GM19438 (cell line): Measurements from ENCODE around the gene PYGO2.
"Not testable (repeated sequence)": the region's sequence is repeated elsewhere in the genome, so short reads cannot be mapped to it uniquely, and the experiment has no call there.

Experiments used
- ATAC-seq: cut with Tn5 transposase; IDR thresholded peaks from one replicate; pipeline ENCODE4 v1.9.1; 2021; ENCODE audit warnings: low read depth; ENCODE audit not compliant: unreplicated experiment

PYGO2 gene

DNA sequence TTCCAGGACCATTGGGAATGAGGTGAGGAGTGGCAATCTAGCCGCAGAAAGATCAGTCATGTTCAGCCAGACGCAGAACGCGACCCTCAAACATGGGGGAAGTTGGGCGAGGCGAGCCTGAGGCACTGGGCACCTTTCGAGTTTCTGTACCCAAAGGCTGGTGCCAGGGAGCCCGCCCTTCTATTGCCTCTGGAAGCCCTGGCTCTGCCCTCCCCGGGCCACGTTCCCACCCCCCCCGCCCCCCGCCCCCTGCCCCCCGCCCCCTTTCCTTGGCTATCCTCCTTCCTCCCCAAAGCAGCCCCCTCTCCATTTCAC lies 38.8 kb upstream of the PYGO2 start:
- no peak for ATAC-seq

DNA sequence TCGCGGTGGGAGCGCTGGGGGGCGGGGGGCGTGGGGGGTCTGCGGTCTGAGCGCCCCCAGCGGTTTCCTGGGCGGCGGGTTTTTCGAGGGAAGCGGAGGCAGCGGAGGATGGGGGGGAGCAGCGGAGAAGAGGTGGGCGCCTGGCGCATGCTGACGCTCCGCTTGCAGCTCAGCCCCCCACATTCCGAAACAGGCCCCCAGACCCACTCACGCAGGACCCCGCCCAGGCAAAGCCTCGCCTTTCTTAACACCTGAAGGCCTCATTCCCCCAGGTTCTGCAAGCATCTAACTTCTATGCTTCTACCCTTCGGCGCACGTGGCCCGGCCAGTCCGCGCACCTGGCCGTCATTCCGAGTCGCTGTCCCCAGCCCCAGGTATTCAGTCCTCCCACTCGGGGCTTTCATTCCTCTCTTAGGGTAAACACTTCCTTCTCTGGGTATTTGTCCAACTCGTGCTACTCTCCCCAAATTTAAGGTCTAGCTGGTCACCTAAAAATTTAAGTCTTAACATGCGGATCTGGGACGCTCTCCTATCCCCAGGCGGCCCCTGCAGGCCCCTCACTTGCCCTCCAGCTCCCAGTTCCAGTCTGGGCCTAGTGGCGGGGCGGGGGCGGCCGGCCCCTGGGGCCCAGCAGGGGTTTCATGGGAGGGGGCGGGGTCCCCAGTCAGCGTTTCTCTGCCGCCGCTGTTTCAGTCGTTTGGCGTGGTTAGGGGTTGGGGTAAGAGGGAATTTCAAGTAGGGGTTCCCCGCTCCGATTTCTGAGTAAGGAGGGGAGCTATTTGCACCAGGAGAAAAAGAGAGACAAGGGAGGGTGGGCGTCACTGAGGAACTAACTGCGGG lies 38.2 kb upstream of the PYGO2 start:
- ATAC-seq, result no peak

DNA sequence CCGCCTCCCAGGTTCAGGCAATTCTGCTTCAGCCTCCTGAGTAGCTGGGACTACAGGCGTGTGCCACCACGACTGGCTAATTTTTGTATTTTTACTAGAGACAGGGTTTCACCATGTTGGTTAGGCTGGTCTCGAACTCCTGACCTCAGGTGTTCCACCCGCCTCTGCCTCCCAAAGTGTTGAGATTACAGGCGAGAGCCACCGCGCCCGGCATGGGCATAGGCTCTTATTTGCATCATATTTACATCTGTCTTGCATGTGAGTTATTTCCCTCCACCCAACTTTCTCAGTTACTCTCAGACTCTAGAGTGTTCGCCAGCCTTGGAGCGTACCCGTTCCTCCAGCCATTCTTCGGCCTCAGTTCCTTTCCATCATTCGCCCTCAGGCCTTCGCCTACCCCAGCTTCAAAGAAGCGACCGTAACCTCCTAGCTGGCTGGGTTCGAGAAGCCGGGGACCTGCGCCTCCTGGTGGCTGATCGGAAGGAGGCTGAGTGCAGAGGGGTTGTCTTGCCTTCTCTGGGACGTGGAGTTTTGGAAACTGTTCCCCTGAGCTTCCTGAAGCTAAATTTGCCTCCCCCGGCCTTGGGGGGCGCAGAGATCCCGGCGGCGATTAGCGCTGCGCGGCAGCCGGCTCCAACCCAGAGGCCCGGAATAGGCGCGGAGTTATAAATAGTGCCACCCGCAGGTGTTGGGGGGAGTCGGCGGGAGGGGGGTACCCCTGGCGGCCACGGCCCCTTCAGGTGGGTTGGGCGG lies 37.4 kb upstream of the PYGO2 start:
- ATAC-seq, result no peak

DNA sequence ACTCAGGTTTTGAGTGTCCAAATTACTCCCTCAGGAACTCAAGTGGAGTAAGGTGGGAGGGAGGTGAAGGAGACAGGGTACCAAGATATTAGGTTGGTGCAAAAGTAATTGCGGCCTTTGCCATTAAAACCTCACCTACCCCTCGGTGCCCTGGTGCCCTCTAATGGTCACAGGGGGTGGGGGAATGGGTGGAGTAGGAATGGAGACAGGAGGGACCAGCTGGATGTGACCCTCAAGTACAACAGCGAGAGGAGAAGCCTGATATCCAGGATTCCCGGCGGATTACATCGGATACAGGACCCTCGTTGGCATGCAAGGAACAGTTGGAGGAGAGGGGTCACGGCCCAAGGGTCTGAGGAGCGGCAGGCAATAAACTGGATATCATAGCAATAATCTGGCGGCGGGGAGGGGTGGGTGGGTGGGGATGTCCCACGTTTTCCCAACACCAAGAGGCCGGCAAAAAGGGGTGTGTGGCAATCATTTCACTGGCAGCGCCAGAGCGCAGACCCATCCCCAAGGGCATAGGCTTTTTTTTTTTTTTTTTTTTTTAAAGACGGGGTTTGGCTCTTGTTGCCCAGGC lies 36.7 kb upstream of the PYGO2 start:
- ATAC-seq, result no peak

DNA sequence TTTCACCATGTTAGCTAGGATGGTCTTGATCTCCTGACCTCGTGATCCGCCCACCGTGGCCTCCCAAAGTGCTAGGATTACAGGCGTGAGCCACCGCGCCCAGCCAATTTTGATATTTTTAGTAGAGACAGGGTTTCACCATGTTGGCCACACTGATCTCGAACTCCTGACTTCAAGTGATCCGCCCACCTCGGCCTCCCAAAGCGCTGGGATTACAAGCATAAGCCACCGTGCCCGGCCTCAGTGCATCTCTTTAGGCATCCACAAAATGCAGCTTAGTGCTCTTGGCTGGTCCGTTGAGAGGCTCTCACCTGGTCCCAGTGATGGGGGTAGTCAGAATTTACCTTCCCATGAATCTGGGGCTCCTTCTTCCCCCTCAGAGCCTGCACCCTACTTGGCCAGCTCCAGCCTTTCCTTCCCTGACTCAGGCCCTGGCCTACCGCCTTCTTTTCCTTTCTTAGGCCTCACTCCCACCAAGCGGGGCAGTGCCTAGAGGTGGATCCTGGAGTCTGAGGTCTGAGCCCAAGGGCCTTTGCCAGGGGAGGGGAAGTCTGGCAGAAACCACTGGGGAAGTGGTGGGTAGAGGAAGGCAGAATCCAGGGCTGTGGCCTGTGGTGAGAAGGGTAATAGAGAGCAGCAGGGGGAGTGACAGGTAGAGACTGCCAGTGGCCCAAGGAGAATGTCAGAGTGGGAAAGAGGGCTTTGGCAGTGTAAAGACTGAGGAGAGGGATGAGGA lies 35.6 kb upstream of the PYGO2 start:
- no peak for ATAC-seq

DNA sequence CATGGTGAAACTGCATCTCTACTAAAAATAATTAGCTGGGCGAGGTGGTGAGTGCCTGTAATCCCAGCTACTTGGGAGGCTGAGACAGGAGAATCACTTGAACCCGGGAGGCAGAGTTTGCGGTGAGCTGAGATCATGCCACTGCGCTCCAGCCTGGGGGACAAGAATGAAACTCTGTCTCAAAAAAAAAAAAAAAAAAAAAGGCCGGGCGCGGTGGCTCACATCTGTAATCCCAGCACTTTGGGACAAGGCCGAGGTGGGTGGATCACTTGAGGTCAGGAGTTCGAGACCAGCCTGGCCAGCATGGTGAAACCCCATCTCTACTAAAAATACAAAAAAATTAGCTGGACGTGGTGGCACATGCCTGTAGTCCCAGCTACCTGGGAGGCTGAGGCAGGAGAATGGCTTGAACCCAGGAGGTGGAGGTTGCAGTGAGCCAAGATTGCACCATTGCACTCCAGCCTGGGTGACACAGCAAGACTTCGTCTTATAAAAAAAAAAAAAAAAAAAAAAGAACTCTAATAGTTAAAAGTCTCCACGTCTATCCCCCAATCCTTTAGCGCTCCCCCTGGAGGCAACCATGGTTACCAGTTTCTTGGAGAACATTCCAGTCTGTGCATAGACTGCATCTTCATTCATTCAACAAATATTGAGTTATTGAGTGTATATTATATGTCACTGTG lies 33.9 kb upstream of the PYGO2 start:
- not testable (repeated sequence) for ATAC-seq

DNA sequence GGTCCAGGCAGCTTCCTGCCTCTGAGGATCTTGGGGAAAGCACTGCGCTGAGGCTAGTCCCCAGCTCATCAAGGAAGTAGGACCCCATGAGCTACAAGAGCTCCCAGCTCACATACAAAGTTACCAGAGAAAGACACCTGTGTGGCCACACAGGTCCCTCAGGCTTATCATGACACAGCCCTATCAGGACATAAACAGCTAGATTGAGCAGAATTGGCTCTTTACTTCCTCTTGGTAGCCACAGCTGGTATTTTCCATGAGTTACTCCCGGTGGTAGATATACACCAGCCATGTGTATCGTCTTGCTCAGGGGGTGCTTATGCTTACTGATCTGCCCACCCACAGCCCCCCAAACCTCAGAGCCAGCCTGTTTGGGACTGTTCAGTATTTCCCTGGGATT lies 33.0 kb upstream of the PYGO2 start:
- ATAC-seq, result no peak

DNA sequence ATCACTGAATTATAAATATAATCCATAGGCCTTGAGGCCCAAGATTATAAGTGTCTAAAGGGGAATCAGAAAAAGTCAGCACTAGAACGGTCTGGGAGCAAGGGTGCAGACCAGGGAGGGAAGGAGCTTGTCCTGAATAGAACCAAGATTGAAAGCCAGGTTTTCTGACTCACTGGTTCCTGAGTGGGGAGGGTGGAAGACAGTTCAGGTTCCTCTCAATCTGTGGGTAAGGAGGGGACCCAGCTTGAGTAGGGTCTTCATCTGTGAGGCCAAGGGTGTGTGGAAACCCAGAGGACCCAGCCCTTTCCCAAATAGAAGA lies 32.6 kb upstream of the PYGO2 start:
- no peak for ATAC-seq

DNA sequence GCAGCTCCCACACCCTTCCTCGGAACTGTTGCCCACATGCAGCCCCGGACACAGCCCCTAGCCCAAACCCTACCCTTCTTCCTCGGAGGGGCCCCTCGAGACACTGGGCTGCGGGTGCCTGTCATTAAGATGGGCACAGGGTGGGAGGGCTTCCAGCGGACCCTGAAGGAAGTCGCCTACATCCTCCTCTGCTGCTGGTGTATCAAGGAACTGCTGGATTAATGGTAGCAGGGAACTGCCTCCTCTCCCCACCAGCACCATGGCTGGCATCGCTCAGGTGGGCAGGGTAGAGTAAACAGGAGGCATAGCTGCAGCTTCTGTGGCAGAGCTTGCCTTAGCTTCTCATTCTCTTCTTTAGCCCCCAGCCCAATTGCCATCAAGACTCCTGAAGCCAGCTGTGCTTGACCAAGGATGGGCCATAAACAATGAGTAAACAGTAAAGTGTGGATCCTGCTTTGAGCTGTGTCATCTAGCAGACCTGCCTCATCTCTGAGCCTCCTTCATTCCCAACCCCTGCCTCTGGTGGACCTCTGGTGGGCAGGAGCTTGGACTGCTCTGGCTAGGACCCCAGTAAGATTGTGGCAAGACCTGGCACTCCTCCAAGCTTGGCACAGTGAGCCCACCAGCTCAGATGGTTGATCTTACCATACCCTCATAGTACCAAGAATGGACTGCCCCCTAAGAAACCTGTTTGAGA lies 32.1 kb upstream of the PYGO2 start, which contains the start of gene LENEP:
TSS of gene LENEP (plus strand) at position 15 of the 697 bp plus-strand sequence. CDS start at position 37, 22 bp downstream.
- ATAC-seq, result no peak

DNA sequence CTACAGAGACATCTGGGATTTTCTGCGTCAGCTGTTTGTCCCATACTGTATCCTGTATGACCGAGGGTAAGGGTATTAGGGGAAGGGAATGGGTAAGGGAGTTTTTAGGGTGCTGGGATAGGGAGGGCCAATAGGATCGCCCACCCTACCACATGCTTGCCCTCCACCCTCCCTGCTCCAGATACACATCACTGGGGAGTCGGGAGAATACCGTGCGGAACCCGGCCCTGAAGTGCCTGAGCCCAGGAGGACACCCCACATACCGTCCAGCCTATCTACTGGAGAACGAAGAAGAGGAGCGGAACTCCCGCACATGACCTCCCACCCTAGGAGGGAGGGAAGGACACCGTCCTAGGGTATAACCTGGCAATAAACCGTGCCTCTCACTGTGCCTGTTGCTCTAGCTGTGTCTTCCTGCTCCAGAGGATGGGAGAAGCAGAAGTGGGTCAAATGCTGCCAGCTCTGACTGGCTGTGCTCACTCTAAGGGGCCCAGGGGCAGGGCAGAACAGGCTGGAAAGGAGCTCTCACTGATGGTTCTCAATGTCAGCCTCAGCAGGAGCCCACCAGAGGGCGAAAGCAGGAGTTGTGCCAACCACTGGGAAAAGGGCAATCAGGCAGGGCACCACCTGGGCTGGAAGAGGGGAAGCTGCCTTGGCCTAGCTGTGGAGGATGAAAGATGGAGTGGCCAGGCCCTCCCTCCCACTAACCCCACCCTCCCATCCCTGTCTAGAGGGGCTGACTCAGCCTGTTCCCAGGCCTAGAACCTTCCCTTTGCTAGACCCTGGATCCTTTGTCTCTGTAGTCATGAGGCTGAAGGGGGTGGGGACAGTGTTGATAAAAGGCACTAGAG lies 31.4 kb upstream of the PYGO2 start:
- ATAC-seq, result no peak

DNA sequence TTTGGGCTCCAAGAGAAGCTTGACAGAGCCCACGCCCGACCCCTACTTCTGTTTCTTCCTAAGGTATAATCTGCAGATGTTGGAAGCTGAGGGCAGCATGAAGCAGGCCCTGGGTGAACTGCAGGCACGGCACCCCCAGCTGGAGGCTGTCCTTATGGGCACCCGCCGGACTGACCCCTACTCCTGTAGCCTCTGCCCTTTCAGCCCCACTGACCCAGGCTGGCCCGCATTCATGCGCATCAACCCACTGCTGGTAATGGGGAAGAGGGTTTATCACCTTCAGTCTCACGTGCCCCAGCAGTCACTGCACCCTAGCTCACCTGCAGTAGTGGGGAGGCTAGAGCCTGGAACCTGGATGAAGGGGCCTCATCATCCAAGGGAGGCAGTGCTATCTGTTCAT lies 28.7 kb upstream of the PYGO2 start:
- ATAC-seq, result no peak

DNA sequence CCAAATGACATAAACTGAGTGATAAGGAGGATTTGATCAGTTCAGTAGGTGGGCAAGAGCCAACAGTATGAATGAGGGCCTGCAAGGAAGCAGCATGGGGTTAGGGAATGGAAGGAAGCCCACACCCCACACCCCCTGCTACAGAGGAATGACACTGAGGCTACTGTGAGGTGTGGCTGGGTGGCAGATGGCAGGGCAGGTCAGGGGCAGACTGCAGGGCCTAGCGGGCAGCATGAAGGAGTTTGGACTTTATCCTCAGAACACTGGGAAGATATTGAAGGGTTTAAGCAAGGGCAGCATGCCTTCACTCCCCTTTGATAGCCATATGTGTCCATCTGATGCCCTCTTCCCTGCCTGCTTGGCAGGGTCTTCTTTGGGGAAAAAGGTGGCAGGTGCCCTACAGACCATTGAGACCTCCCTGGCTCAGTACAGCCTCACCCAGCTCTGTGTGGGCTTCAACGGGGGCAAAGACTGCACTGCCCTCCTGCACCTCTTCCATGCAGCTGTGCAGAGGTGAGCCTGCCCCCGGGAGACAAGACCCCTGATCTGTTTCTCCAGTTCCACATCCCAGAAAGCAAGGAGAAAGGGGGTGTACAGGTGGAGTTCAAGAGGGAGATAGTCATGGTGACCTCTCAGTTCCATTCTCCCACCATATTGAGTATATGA lies 27.7 kb upstream of the PYGO2 start:
- no peak for ATAC-seq

DNA sequence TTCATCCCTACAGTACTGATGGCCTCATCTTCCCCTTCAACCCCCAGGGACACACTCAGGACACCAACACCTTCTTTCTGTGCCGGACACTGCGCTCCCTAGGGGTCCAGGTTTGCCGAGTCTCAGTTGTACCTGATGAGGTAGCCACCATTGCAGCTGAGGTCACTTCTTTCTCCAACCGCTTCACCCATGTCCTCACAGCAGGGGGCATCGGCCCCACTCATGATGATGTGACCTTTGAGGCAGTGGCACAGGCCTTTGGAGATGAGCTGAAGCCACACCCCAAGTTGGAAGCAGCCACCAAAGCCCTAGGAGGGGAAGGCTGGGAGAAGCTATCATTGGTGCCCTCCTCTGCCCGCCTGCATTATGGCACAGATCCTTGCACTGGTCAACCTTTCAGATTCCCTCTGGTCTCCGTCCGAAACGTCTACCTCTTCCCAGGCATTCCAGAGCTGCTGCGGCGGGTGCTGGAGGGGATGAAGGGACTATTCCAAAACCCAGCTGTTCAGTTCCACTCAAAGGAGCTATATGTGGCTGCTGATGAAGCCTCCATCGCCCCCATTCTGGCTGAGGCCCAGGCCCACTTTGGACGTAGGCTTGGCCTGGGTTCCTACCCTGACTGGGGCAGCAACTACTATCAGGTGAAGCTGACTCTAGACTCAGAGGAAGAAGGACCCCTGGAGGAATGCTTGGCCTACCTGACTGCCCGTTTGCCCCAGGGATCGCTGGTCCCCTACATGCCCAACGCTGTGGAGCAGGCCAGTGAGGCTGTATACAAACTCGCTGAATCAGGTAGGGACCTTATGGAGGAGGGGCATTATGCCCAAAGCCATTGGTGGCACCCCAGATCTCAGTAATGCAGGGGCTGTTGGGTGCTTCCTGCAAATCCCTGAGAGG lies 26.7 kb upstream of the PYGO2 start:
- ATAC-seq, result no peak

DNA sequence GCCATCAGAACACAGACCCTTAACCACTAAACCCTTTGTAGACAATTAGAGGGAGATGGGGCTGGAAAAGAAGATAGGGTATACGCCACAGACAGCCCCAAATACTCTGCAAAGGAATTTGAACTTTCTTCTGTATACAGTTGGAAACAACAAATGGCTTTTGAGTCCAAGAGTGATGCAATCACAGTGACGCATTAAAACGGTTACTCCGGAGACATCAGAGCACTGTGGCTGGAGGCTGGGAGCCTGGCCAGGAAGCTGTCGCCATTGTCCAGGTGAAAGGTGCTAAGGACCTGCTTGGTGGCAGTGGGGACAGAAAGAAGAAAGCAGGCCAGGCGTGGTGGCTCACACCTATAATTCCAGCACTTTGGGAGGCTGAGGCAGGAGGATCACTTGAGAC lies 25.7 kb upstream of the PYGO2 start:
- ATAC-seq, result no peak

DNA sequence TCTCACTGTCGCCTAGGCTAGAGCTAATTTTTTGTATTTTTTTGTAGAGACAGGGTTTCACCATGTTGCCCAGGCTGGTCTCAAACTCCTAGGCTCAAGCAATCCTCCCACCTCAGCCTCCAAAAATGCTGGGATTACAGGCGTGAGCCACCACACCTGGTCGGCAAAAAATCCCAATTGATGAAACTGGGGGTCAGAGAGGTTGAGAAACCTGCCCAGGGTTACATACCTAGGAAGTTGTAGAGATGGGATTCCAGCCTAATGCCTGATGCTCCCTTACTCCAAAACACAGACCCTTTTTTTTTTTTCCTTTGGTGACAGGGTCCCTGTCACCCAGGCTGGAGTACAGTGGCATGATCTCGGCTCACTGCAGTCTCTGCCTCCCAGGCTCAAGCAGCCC lies 25.2 kb upstream of the PYGO2 start:
- ATAC-seq, result not testable (repeated sequence)

DNA sequence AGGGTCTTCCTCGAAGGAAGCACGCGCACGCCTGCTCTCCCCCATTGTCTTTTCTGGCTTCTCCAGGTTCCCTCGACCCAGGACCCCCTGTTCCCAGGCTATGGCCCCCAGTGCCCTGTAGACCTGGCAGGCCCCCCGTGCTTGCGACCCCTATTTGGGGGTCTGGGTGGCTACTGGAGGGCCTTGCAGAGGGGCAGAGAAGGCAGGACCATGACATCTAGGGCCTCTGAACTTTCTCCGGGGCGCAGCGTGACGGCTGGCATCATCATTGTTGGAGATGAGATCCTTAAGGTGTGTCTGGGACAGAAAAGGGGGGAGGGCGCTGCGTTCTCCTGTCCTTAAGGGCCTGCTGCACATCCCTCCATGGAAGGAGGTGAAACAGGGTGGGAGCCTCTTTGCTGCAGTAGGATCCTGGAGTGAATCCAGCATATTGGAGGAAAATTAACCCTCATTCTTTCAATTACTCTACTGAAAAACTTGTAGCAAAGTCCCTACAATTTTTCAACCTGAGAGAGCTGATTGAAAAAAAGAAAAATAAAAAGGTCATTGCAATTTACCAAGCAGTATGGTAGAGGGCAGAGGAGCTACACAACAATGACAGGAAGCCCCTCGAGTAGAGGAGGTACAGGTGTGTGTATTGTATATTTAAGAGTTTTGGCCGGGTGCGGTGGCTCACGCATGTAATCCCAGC lies 22.3 kb upstream of the PYGO2 start:
- ATAC-seq, result no peak
